ENCODE measurements around the gene ACTR10. TPM values are rescaled to one million over a fixed set of nuclear protein-coding genes. Genes with fewer than 3 reads are reported as not detected.

ACTR10 gene
- total and polyA plus RNA-seq, 9 of the 15 experiments (the other 6 are each of a cell fraction or from before 2014, with no cell fraction given) = 22.0 to 66.1 (median 34.1) TPM

DNA sequence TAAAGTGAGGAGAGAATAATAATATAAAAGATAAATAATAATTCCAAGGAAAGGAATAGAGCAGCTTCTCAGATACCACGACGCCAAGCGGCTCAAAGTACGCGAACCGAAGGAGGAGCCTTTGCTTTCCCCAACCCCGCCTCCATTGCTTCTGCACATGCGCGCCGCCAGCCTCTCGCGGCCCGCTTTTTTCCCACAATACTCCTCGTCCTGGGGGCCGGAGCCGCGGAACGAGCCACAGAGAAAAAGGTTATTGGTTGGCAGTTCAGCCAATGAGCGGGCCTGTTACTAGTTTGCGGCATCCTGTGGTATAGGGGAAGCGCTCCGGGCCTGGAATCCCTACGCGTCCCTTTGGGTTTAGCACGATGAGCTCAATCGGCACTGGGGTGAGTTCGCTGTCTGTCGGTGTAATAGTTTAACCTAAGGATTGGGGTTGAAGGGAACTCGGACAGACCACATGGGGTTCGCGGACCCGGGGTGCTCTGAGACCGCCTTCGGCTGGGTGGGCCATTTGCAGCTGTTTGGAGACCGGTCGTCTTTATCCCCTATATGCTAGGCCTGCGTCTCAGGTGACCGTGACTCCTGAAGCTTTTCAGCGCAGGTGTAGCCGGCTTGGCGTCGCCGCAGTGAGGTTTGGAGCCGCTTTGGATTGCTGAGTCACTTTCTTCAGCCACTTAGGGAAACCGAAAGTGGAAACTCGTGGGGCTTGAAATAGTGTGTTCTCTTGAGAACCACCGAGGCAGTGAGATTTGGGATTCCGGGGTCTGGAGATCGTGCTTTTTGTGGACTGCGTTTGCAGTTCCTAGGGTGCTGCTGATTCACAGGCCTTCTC, 44.8 kb downstream of the ACTR10 start, which contains the start of gene PSMA3 (continued):
- TF ChIP-seq HDAC2 (IDR thresholded peaks at IDR 0.05) = peak; percentile 40; the same call in 1 of the 2 replicates
- TF ChIP-seq, protein P1, sequence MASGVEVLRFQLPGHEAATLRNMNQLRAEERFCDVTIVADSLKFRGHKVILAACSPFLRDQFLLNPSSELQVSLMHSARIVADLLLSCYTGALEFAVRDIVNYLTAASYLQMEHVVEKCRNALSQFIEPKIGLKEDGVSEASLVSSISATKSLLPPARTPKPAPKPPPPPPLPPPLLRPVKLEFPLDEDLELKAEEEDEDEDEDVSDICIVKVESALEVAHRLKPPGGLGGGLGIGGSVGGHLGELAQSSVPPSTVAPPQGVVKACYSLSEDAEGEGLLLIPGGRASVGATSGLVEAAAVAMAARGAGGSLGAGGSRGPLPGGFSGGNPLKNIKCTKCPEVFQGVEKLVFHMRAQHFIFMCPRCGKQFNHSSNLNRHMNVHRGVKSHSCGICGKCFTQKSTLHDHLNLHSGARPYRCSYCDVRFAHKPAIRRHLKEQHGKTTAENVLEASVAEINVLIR (CRISPR knock-in tag; IDR thresholded peaks at IDR 0.05) = 0 out of 2 replicates have a peak, but pooled peaks have one; percentile 5
- TF ChIP-seq PRMT5 (CRISPR knock-in tag; IDR thresholded peaks at IDR 0.05) = no peak
- no peak for TF ChIP-seq THRAP3 (IDR thresholded peaks at IDR 0.05; ENCODE audit: borderline replicate concordance)
- TF ChIP-seq GABPB1 (CRISPR knock-in tag; IDR thresholded peaks at IDR 0.05) = no peak
- TF ChIP-seq, protein P2, sequence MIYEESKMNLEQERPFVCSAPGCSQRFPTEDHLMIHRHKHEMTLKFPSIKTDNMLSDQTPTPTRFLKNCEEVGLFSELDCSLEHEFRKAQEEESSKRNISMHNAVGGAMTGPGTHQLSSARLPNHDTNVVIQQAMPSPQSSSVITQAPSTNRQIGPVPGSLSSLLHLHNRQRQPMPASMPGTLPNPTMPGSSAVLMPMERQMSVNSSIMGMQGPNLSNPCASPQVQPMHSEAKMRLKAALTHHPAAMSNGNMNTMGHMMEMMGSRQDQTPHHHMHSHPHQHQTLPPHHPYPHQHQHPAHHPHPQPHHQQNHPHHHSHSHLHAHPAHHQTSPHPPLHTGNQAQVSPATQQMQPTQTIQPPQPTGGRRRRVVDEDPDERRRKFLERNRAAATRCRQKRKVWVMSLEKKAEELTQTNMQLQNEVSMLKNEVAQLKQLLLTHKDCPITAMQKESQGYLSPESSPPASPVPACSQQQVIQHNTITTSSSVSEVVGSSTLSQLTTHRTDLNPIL (CRISPR knock-in tag; IDR thresholded peaks at IDR 0.05) = no peak
- TF ChIP-seq, protein P3, sequence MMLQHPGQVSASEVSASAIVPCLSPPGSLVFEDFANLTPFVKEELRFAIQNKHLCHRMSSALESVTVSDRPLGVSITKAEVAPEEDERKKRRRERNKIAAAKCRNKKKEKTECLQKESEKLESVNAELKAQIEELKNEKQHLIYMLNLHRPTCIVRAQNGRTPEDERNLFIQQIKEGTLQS (IDR thresholded peaks at IDR 0.05) = peak; percentile 42; the same call in 1 of the 2 replicates
- TF ChIP-seq, protein P3 (CRISPR knock-in tag; conservative IDR thresholded peaks at IDR 0.05) = no peak
- no peak for TF ChIP-seq CAMTA2 (CRISPR knock-in tag; conservative IDR thresholded peaks at IDR 0.05)
- TF ChIP-seq ZNF263 (CRISPR knock-in tag; IDR thresholded peaks at IDR 0.05; ENCODE audit: borderline replicate concordance) = no peak
- TF ChIP-seq, protein P4, sequence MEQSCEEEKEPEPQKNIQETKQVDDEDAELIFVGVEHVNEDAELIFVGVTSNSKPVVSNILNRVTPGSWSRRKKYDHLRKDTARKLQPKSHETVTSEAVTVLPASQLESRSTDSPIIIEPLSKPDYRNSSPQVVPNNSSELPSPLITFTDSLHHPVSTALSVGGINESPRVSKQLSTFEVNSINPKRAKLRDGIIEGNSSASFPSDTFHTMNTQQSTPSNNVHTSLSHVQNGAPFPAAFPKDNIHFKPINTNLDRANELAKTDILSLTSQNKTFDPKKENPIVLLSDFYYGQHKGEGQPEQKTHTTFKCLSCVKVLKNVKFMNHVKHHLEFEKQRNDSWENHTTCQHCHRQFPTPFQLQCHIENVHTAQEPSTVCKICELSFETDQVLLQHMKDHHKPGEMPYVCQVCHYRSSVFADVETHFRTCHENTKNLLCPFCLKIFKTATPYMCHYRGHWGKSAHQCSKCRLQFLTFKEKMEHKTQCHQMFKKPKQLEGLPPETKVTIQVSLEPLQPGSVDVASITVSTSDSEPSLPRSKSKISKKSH (CRISPR knock-in tag; IDR thresholded peaks at IDR 0.05) = no peak
- TF ChIP-seq TAF9B (IDR thresholded peaks at IDR 0.05; ENCODE audit: partially characterized antibody) = peak; percentile 79
- peak; percentile 81 for TF ChIP-seq RBBP5 (IDR thresholded peaks at IDR 0.05; ENCODE audit: borderline replicate concordance, insufficient read depth, low read length, poor library complexity, severe bottlenecking)
- peak; percentile 70 for TF ChIP-seq POLR2H (tag; IDR thresholded peaks at IDR 0.05; ENCODE audit: low read depth)
- no peak for TF ChIP-seq CBX3 (IDR thresholded peaks at IDR 0.05; ENCODE audit: borderline replicate concordance in 1 of 2, low read length in 2 of 2)
- TF ChIP-seq PHTF2 (CRISPR knock-in tag; IDR thresholded peaks at IDR 0.05) = no peak
- TF ChIP-seq TSC22D4 (tag; IDR thresholded peaks at IDR 0.05) = no peak
- no peak; the same call in 1 of the 2 replicates for TF ChIP-seq FOXM1 (IDR thresholded peaks at IDR 0.05; ENCODE audit: low read depth)
- TF ChIP-seq FOXM1 (CRISPR knock-in tag; IDR thresholded peaks at IDR 0.05; ENCODE audit: low read depth) = no peak
